HepG2 (cell line): ENCODE results near the gene SLC6A12. TPM values are rescaled to one million over a fixed set of nuclear protein-coding genes. Genes with fewer than 3 reads are reported as not detected.

Experiments
- CHD2 ChIP-seq: IDR thresholded peaks from 2 replicates; pipeline ENCODE4 v1.6.1; 2011; ENCODE audit warnings: low read depth, low read length, improper control_type of control experiment
- FOXC1 ChIP-seq: sonication (generic); formaldehyde crosslinking; IDR thresholded peaks from 2 replicates; pipeline ENCODE4 v1.8.0; 2022; ENCODE audit warnings: mild to moderate bottlenecking, missing genetic modification reagents, borderline replicate concordance
- GPBP1L1 ChIP-seq: sonication (generic); formaldehyde crosslinking; IDR thresholded peaks from 2 replicates; pipeline ENCODE4 v1.5.0; 2020; ENCODE audit warnings: mild to moderate bottlenecking, missing genetic modification reagents
- HOXA9 ChIP-seq: sonication (generic); formaldehyde crosslinking; IDR thresholded peaks from 2 replicates; pipeline ENCODE4 v1.8.1; 2022; ENCODE audit warnings: missing genetic modification reagents, mild to moderate bottlenecking, moderate library complexity, borderline replicate concordance
- KDM6A ChIP-seq: IDR thresholded peaks from 2 replicates; pipeline ENCODE4 v1.6.1; 2016; ENCODE audit warnings: low read depth
- KLF12 ChIP-seq: sonication (generic); formaldehyde crosslinking; IDR thresholded peaks from 2 replicates; pipeline ENCODE4 v1.4.0; 2020; ENCODE audit warnings: missing genetic modification reagents, borderline replicate concordance
- NFE2 ChIP-seq: sonication (generic); formaldehyde crosslinking; IDR thresholded peaks from 2 replicates; pipeline ENCODE4 v1.4.0; 2020; ENCODE audit warnings: missing genetic modification reagents
- NR2F6 ChIP-seq, 2 experiments: IDR thresholded peaks; 2 replicates each; pipeline ENCODE4 v1.6.1; 2016; ENCODE audit warnings: antibody characterized with exemption in 1 of 2, mild to moderate bottlenecking in 1 of 2
- SRSF4 ChIP-seq: fragments of 200-400 bp; formaldehyde crosslinking; IDR thresholded peaks from one replicate; pipeline ENCODE4 v1.6.1; 2018; ENCODE audit warnings: mild to moderate bottlenecking, low read depth, low read length, moderate library complexity; ENCODE audit not compliant: poor library complexity, severe bottlenecking
- STAG1 ChIP-seq: sonication (generic); formaldehyde crosslinking; IDR thresholded peaks from 2 replicates; pipeline ENCODE4 v1.4.0; 2020; ENCODE audit warnings: missing genetic modification reagents
- ZNF230 ChIP-seq: sonication (generic); formaldehyde crosslinking; IDR thresholded peaks from 2 replicates; pipeline ENCODE4 v1.4.0; 2020; ENCODE audit warnings: mild to moderate bottlenecking, missing genetic modification reagents
- ZNF367 ChIP-seq: sonication (generic); formaldehyde crosslinking; IDR thresholded peaks from 2 replicates; pipeline ENCODE4 v1.4.0; 2020; ENCODE audit warnings: missing genetic modification reagents, borderline replicate concordance
- ZNF629 ChIP-seq: sonication (generic); formaldehyde crosslinking; conservative IDR thresholded peaks from 2 replicates; pipeline ENCODE4 v1.5.0; 2020; ENCODE audit warnings: missing genetic modification reagents
- ZNF713 ChIP-seq: sonication (generic); formaldehyde crosslinking; IDR thresholded peaks from 2 replicates; pipeline ENCODE4 v1.4.0; 2020; ENCODE audit warnings: mild to moderate bottlenecking, missing genetic modification reagents
- ZNF780A ChIP-seq: sonication (generic); formaldehyde crosslinking; IDR thresholded peaks from 2 replicates; pipeline ENCODE4 v1.8.0; 2022; ENCODE audit warnings: mild to moderate bottlenecking, missing genetic modification reagents, moderate library complexity
- polyA plus RNA-seq, 8 experiments: library from polyadenylated mRNA; depleted of rRNA in 3 of 8; stranded (reverse) in 7 of 8; unstranded in 1 of 8; fragments of >200 nt; fragmentation: Illumina TruSeq in 4 of 8; extraction: Trizol in 4 of 8; gene quantifications; 2 replicates each; pipeline versions ENCODE4 v1.2.1 to v1.2.3, GENCODE V29; 2011 to 2016; ENCODE audit warnings: low read depth in 4 of 8, missing spikeins in 1 of 8, mixed read lengths in 1 of 8; ENCODE audit not compliant: insufficient read depth in 1 of 8
- total RNA-seq, 5 experiments: library from RNA; depleted of rRNA; stranded (reverse); fragments of >200 nt; fragmentation: Illumina TruSeq; extraction: Trizol; gene quantifications; 2 replicates each; pipeline ENCODE4 v1.2.3, GENCODE V29; 2016; ENCODE audit warnings: low read depth in 1 of 5
- TF ChIP-seq, protein P1 (sequence below): sonication (generic); formaldehyde crosslinking; IDR thresholded peaks from 2 replicates; pipeline ENCODE4 v1.4.0; 2020; ENCODE audit warnings: missing genetic modification reagents, mild to moderate bottlenecking, borderline replicate concordance
- TF ChIP-seq, protein P2 (sequence below): sonication (generic); formaldehyde crosslinking; IDR thresholded peaks from 2 replicates; pipeline ENCODE4 v1.8.1; 2023; ENCODE audit warnings: mild to moderate bottlenecking, missing genetic modification reagents
- TF ChIP-seq, protein P3 (sequence below): sonication (generic); formaldehyde crosslinking; IDR thresholded peaks from 2 replicates; pipeline ENCODE4 v1.4.0; 2020; ENCODE audit warnings: missing genetic modification reagents

Gene SLC6A12
- total and polyA plus RNA-seq, 2 of the 13 experiments (the other 11 are each of a cell fraction or from before 2014, with no cell fraction given) = 3.7 to 18.8 TPM

GRCh38 chr12:210277-211141, 3.4 kb downstream of the SLC6A12 start (continued):
- TF ChIP-seq, protein P1, sequence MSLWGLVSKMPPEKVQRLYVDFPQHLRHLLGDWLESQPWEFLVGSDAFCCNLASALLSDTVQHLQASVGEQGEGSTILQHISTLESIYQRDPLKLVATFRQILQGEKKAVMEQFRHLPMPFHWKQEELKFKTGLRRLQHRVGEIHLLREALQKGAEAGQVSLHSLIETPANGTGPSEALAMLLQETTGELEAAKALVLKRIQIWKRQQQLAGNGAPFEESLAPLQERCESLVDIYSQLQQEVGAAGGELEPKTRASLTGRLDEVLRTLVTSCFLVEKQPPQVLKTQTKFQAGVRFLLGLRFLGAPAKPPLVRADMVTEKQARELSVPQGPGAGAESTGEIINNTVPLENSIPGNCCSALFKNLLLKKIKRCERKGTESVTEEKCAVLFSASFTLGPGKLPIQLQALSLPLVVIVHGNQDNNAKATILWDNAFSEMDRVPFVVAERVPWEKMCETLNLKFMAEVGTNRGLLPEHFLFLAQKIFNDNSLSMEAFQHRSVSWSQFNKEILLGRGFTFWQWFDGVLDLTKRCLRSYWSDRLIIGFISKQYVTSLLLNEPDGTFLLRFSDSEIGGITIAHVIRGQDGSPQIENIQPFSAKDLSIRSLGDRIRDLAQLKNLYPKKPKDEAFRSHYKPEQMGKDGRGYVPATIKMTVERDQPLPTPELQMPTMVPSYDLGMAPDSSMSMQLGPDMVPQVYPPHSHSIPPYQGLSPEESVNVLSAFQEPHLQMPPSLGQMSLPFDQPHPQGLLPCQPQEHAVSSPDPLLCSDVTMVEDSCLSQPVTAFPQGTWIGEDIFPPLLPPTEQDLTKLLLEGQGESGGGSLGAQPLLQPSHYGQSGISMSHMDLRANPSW (CRISPR knock-in tag) = peak; percentile 96; the same call in 1 of the 2 replicates
- no peak for TF ChIP-seq GPBP1L1 (CRISPR knock-in tag)
- no peak; the same call in 1 of the 2 replicates for TF ChIP-seq ZNF780A (CRISPR knock-in tag)
- no peak for TF ChIP-seq CHD2
- TF ChIP-seq KDM6A (CRISPR knock-in tag) = peak; percentile 98
- peak; percentile 89 for TF ChIP-seq ZNF230 (CRISPR knock-in tag)
- TF ChIP-seq KLF12 = peak; percentile 96; the same call in 1 of the 2 replicates
- peak; percentile 100 for TF ChIP-seq NR2F6 (IDR thresholded peaks at IDR 0.05)
- peak; percentile 100 for TF ChIP-seq NR2F6 (CRISPR knock-in tag; IDR thresholded peaks at IDR 0.05)
- TF ChIP-seq ZNF713 (CRISPR knock-in tag) = no peak
- TF ChIP-seq, protein P2, sequence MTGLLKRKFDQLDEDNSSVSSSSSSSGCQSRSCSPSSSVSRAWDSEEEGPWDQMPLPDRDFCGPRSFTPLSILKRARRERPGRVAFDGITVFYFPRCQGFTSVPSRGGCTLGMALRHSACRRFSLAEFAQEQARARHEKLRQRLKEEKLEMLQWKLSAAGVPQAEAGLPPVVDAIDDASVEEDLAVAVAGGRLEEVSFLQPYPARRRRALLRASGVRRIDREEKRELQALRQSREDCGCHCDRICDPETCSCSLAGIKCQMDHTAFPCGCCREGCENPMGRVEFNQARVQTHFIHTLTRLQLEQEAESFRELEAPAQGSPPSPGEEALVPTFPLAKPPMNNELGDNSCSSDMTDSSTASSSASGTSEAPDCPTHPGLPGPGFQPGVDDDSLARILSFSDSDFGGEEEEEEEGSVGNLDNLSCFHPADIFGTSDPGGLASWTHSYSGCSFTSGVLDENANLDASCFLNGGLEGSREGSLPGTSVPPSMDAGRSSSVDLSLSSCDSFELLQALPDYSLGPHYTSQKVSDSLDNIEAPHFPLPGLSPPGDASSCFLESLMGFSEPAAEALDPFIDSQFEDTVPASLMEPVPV (CRISPR knock-in tag) = peak; percentile 86; the same call in 1 of the 2 replicates
- 0 out of 2 replicates have a peak, but pooled peaks have one; percentile 65 for TF ChIP-seq HOXA9 (CRISPR knock-in tag)
- no peak for TF ChIP-seq NFE2 (CRISPR knock-in tag)
- no peak for TF ChIP-seq SRSF4
- no peak for TF ChIP-seq ZNF367
- TF ChIP-seq ZNF629 = peak; percentile 74
- no peak; the same call in 1 of the 2 replicates for TF ChIP-seq STAG1 (CRISPR knock-in tag)
- peak; percentile 78 for TF ChIP-seq FOXC1 (CRISPR knock-in tag)
- TF ChIP-seq, protein P3, sequence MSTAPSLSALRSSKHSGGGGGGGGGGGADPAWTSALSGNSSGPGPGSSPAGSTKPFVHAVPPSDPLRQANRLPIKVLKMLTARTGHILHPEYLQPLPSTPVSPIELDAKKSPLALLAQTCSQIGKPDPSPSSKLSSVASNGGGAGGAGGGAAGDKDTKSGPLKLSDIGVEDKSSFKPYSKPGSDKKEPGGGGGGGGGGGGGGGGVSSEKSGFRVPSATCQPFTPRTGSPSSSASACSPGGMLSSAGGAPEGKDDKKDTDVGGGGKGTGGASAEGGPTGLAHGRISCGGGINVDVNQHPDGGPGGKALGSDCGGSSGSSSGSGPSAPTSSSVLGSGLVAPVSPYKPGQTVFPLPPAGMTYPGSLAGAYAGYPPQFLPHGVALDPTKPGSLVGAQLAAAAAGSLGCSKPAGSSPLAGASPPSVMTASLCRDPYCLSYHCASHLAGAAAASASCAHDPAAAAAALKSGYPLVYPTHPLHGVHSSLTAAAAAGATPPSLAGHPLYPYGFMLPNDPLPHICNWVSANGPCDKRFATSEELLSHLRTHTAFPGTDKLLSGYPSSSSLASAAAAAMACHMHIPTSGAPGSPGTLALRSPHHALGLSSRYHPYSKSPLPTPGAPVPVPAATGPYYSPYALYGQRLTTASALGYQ (CRISPR knock-in tag) = peak; percentile 100
